RWPE1 (cell line): ENCODE data around the gene BABAM2.

Source experiments
- CTCF ChIA-PET: fragments of 350-600 bp; sonication (Branson Sonifier 250); formaldehyde crosslinking; extraction: SDS; loops from one replicate; lab custom pipeline; 2021; lab: Yijun Ruan, JAX
- POLR2A ChIA-PET: fragments of 400-600 bp; formaldehyde crosslinking; extraction: SDS; loops from one replicate; lab custom pipeline; 2020; ENCODE audit warnings: antibody characterized with exemption; ENCODE audit not compliant: low non-redundant PET; lab: Yijun Ruan, JAX
- DNase-seq: peaks from one replicate; pipeline ENCODE4 v3.0.0; 2012; ENCODE audit warnings: low spot score
- H3K27ac ChIP-seq: fragments of 450-650 bp; 2 replicates; pipeline ENCODE4 v1.5.1; 2017
- TF ChIP-seq, protein P1 (sequence below): fragments of 450-650 bp; conservative IDR thresholded peaks from 2 replicates; pipeline ENCODE4 v1.5.1; 2017; ENCODE audit warnings: low read depth, mild to moderate bottlenecking

Gene BABAM2

DNA sequence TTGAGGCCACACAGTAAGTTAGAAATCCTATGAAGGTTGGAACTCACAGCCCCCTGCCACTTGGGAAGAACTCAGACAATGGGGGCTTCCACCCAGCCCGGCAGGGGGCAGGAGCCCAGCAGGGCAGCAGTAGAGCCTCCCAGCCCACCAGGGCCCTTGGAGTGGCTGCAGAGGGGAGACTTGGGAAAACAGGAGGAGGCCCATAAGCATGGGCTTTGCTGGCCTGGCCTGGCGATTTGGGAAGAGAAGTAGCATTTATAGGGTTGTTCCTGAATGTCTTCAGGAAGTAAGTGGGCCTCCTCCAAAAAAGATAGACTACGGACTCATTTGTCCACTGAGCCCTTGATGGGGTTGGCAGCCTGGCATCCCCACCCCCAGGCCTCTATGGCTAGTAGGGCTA, 484.7 kb downstream of the BABAM2 start:
- CTCF ChIA-PET = no interaction called here
- TF ChIP-seq, protein P1, sequence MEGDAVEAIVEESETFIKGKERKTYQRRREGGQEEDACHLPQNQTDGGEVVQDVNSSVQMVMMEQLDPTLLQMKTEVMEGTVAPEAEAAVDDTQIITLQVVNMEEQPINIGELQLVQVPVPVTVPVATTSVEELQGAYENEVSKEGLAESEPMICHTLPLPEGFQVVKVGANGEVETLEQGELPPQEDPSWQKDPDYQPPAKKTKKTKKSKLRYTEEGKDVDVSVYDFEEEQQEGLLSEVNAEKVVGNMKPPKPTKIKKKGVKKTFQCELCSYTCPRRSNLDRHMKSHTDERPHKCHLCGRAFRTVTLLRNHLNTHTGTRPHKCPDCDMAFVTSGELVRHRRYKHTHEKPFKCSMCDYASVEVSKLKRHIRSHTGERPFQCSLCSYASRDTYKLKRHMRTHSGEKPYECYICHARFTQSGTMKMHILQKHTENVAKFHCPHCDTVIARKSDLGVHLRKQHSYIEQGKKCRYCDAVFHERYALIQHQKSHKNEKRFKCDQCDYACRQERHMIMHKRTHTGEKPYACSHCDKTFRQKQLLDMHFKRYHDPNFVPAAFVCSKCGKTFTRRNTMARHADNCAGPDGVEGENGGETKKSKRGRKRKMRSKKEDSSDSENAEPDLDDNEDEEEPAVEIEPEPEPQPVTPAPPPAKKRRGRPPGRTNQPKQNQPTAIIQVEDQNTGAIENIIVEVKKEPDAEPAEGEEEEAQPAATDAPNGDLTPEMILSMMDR = no peak
- DNase-seq = no peak
- POLR2A ChIA-PET = no interaction called here
- peak overlapping the region; percentile 99 for H3K27ac ChIP-seq

DNA sequence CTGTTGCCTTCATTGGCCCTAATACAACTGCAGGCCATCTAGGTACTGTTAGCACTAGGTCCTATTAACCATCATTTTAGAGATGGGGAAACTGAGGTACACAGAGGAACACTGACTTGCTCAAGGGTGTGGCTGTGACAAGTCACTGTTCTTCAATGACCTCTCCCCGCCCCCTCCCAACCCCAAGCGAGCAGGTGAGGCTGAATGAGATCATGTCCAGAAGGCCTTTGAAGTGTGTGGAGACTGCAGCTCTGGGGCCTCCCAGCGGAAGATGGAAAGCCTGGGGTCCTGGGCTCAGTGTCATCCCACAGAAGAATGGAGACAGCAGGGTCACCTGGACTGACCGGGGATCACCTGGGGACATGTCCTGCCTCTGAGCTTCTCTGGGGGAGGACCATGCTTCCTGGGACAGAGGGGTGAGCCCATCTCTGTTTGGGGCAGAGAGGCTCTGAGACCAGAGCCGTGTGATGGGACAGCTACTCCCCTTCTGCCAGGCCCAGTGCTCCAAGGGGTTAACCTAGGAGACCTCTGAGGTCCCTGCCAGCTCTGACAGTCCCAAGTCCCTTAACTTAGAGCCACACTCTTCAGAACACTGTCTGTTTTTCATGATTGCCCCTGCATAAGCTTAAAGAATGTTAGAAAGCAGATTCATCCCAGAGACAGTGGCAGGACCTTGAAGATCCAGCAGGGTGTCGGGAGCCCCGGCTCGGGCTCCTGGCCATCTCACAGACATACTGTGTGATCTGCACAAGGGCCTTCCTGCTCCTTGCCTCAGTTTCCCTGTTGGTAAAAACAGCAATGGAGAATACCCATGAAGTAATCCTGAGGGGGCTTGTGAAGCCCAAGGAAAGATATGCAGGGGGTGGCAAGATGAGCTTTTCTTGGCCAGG, 485.5 kb downstream of the BABAM2 start:
- peak overlapping the region; percentile 99 for H3K27ac ChIP-seq
- CTCF ChIA-PET = no interaction called here
- TF ChIP-seq, protein P1 = no peak
- no peak for DNase-seq
- POLR2A ChIA-PET = no interaction called here

DNA sequence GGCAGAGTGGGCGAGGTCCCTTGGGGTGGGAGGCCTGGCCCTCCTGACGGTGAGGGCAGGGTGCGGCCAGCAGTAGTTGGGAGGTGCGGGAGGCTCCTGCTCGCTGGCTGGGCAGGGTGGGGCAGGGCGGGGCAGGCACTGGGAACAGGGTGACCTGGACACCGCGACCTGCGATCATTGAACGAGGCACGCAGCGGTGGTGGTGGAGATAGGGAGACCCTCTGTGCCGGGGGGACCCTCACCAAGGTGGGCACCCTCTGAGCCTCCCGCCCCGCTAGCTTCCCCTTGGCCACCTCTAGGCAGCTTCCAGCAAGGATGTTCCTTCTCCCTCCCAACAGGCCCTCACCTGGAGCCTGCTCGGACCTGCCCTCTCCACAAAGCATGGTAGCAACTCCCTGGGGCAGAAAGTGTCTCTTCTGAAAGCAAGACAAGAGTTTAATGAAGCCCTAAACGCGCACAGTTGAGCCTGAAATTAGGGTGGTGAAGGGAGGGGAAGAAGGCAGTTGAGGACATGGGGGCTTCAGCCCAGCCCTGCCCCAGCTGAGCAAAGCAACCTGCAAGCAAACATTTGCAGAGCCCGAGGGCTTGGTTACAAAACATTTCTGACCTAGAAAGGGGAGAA, 486.8 kb downstream of the BABAM2 start:
- CTCF ChIA-PET = interaction anchor here (0.6 kb wide), 1 partner anchor 59 kb away, joined by 3 read pairs; no protein-coding TSS in a partner anchor
- H3K27ac ChIP-seq = peak overlapping the region; percentile 99
- TF ChIP-seq, protein P1 = no peak
- POLR2A ChIA-PET = interaction anchor here (0.5 to 1.4 kb wide), 3 partner anchors 13 to 153 kb away, joined by 3 to 4 read pairs (median 4); no protein-coding TSS in a partner anchor
- DNase-seq = peak; percentile 48

DNA sequence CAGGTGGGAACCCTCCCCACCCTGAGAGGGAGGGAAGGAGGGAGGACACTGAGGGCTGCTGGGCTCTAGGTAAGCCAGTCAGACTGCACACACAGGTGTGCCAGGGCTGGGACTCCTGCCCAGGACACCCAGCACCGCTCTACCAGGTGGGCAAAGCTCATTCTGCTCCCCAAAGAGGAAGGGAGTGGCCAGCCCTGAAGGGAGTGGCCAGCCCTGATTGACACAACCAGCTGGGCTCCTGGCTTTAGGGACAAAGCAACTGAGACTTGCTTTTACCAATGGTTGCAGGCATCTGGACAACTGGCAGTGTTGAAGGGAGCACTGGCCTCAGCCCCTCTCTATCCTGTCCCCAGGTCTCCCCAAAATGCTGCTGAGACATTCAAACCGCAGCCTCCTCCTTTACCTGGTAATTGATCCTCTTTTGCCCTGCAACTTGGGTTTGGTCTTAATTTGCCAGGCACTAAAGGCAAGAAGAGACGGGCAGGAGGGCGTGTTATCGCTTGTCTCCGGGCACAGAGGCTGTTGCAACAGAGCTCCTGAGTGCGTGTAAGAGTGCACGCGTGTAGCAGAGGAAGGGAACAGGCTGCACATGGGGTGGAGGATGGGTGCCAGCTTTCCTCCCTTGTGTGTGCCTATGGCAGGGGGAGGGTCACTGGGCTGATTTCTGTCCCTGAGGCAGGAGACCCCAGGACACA, 487.6 kb downstream of the BABAM2 start:
- TF ChIP-seq, protein P1 = no peak
- H3K27ac ChIP-seq = peak overlapping the region; percentile 99
- DNase-seq = peak; percentile 79
- ChIA-PET POLR2A (interaction anchor here (1.0 to 1.4 kb wide), 3 partner anchors 12 to 15 kb away, joined by 4 to 8 read pairs (median 4); partner anchors contain the start of gene FOSL2), CTCF (interaction anchor here (0.6 kb wide), 1 partner anchor 626 kb away, joined by 4 read pairs; no protein-coding TSS in a partner anchor)

DNA sequence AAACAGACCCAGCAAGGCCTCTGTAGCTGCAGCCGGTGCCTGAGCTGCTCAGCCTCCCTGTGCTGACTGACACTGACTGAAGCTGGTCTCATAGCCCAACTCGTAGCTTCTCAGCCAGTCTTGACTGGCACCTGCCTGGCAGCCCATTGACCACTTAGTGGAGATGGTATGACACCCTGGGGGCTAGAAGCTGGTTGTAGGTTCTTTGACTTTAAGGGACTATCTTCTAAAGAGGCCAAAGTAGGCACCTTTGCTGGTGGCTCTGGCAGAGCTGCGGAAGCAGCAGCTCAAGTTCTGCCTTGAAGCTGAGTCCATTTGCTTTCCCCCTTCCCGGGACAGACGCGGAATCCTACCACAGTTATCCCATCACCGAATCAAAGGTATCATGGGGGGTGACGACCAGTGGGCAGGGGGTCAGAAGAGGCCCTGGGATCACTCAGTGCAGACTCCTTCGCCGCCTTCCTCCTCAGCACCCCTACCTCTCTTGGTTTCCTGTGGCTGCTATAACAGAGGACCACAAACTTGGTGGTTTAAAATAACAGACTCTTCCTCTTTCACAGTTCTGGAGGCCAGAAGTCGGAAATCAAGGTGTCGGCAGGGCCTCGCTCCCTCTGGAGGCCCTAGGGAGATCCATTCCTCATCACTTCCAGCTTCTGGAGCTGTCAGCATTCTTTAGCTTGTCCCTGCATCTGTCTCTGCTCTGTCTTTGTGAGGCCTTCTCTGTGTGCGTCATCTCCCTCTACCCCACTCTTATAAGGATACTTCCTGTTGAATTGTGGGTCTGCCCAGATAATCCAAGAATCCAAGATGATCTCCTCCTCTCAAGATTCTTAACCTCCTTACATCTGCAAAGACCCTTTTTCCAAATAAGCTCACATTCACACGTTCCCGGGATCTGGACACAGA, 488.4 kb downstream of the BABAM2 start:
- no peak for DNase-seq
- ChIA-PET CTCF (interaction anchor here (0.6 to 0.7 kb wide), 2 partner anchors 58 to 626 kb away, joined by 3 to 4 read pairs; no protein-coding TSS in a partner anchor), POLR2A (interaction anchor here (1.2 to 1.4 kb wide), 2 partner anchors 12 to 14 kb away, joined by 4 to 8 read pairs; partner anchors contain the start of gene FOSL2)
- TF ChIP-seq, protein P1 = no peak
- H3K27ac ChIP-seq = peak overlapping the region; percentile 99
